Activated CD8-positive, alpha-beta memory T cell treated with anti-CD3 and anti-CD28 coated beads, Interleukin-2, amount 50 U/mL, for 24 hours (primary cell): ENCODE data around the gene PTPRD.
"Not testable (repeated sequence)": the region's sequence is repeated elsewhere in the genome, so short reads cannot be mapped to it uniquely, and the experiment has no call there.

Source experiments
- DNase-seq: peaks from one replicate; pipeline ENCODE4 v3.0.0-alpha.2; 2020; ENCODE audit errors: extremely low read depth

The PTPRD gene

DNA sequence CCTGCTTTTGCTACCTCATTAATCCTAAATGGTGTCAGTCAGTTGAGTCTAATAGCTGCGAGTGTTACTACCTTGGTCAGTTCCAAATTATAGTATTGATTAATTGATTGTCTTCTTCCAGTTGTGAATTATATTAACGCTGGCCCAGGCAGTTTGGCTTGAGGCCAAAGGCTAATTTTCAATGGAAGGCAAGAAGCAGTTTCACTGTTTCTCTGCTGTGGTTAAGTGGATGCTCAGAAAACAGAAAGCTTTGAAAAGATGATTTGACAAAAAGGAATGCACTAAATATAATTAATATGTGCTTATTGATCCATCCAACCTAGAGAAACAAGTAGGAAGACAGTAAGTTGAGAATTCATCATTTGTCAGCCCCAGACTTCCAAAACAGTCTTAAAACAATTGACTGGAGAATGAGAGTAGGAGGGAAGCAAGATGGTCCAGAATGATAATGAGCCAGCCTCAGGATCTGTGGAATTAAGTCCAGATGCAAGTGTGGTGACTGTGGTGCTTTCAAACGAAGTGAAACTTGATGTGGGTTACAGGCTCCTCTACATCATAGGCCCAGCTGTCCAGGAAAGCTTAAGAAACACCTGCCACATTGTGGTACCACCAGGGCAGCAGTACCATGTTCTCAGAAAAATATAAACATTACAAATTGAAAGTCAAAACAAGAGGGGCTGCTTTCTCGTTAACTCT, 1442.2 kb downstream of the PTPRD start:
- DNase-seq = no peak

DNA sequence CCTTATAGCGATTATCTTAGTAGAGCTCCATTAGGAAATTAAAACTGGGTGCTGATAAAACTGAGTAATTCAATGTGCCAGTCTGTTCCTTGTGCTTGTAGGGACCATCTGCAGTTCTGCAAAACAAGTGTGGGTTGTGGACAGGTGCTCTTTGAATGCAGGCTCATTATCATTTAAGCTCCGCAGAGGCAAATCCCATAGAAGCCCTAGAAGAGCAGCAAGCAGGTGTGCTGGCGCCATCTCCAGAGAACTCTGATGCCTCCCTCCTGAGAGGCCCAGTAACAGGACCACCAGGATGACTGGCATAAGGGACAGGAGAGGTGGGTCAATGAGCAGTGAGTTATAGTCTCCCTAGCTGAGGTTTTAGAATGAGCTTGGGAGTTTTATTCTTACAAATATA, 1470.8 kb downstream of the PTPRD start:
- DNase-seq = no peak

DNA sequence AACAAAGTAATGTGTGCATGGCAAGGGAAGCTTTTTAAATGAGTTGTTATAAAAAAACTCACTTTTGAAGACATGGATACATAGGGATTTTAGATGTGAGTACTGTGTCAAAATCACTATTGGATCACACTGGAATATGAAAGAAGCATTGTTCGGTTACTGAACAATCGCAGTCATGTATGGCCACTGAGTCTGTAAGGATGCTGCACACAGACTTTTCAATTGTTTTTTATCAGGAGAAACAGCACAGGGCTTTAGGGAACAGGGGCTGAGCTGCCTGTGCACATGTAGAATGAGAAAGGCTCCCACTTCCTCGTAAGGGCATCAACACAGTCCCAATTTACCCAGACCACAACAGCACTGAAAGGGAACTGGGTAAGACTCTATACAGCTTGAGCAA, 1479.3 kb downstream of the PTPRD start:
- DNase-seq = no peak

DNA sequence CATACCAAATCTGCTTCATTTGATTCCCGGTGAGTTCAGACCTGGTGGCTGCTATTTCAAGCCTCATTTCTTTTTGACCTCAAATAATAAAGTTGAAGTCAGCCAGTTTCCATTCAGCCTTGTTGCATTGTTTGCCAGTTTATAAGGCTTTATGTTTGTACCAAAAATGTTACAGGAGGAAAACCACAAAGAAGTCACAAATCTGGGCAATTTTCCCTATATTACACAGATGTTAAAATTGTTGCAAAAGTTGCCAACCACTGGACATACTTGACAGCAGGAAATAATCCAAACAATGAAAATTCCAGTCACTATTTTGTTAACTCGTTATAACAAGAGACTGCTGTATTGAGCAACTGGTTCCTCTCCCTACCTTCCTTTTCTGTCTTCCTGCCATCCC, 1488.2 kb downstream of the PTPRD start:
- DNase-seq = no peak

DNA sequence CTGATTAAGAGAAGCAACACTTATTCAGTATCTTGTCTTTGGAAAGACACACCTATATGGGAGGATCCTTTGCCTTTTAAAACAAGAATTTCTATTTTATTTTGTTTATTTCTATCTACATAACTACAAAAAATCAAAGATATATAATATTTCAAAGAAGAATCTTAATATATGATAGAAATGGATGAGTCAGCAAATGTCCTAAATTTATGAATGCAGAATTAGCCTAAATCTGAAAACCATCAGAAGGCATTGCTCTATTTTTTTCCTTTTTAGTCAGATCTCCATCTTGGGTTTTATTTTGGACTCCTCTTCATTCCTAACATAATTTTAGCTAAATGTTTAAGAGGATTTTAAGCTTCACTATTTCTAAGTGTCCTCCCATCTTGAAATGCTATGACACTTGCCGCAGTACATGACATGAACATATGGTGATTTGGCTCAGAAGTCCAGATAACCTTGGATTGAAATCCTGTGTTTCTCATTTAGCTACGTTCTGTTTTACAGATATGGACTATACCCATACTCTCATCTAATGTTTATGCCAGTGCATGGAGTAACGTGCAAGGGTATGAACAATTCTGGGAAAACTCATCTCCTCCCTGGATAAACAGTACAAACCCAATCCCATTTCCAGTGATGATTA, 1490.4 kb downstream of the PTPRD start:
- no peak for DNase-seq

DNA sequence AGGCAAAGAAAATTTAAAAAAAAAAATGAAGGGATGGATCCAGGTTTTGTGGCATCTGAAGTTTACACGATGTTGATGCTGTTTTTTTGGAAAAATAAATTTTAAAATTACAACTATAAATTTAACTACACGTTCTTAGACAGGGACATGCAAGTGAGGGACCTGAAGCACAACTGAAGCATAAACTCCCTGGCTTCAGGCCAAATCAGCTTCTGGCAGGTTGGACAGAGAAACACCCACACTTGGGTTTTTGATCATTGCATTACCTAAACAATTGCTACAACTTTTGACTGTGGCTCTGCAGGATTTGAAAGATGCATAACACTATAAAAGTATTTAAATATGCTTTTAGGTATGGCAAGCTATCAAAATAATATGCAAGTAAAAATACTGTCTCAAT, 1494.9 kb downstream of the PTPRD start:
- DNase-seq = no peak

DNA sequence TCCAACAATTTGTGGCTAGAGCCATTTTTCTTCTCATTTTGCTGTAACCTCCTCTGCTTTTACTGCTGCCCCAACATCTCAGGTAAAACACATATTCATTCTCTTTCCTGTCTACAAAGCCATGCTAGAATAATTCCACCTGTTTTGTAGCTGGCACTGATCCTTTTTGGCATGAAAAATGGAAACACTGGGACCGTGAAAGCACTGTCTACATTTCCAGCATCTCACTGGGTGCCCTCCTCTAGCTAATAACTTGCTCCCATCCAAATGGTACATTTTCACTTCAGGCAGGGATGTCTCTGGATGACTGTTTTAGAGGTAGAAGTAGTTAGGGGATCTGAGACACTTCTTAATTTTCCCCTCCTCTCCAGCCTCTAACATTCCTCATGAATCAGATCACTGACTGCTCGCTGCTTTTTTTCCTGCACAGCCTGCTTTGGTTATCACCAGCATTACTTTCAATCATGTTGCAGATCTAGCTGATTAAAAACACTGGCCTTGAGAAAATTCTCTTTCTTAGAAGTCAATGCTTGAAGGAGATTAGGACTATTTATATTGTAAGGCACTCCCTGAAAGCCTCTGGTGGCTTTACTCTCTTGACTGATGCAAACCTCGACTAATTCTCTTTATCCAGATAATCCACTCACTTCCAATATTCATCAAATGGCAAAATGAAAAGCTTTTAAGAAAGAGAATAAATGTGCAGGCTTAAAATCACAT, 1500.6 kb downstream of the PTPRD start:
- DNase-seq = no peak

DNA sequence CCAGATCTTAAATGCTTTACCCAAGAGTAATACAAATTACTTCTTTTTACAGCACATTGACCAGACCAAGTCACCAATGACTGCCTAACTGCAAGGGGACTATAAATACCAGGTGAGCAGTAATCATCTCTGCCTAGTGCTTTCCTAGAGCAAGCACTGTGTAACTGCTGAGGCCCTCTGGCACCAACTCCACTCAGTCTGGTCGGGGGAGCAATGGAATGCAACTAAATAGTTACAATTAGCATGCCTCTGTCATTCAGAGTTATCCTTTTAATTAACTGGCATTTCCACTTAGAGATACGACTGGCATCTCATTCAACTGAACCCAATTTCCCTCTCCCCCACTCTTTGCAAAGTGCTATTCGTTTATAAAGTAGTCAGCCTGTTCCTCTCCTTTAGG, 1504.2 kb downstream of the PTPRD start:
- DNase-seq = no peak

DNA sequence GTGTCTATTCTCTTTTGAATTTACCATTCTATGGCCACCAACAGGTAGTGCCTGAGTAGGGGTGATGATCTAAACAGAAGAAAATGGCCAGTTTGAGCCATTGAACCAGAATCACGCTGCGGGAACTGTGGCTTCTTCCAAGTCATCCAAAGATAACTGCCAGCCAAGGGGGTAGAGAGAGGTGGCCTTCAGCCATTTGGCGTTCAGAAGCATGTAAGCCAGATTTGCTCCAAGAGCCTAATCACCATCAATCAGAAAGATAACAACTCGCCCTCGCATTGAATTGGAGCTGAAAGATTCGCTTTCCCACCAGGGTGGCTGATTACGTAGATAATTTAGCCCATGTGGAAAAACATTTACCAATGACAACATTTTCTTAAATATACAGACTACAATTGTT, 1510.5 kb downstream of the PTPRD start:
- no peak for DNase-seq

DNA sequence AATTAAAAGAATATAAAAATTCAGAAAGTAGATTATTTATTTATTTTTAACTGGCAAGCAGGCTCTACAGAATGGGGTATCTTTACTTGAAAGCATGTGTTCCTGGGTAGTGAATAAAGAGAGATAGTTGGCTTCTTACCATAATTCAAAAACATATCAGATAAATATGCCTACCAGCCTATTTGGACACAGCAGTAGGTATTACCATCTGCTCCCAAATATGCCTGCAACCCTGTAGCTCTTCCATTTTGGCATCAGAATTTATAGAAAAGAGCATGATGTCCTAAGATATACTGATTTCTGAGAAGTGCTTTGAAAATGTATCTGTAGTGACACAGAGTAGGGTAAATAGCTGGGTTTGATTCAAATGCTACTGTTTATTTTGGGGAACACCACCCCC, 1512.7 kb downstream of the PTPRD start:
- no peak for DNase-seq

DNA sequence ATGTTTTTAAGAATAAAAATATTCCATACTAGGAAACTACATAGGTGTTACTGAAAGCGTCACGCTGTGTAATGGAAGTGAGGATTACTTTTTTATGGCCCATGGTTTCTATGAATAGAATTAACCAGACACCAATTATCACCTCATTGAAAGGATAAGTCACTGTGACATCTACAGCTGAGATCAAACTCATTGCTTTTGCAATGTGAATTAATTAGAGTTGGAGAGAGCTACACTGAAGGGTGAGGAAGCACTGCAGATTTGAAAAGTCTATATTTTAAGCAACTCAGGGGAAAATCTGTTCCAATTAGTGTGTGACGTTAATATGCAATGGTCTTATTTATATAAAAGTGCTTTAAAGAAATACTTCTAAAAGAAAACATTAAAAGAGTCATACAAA, 1513.2 kb downstream of the PTPRD start:
- no peak for DNase-seq

DNA sequence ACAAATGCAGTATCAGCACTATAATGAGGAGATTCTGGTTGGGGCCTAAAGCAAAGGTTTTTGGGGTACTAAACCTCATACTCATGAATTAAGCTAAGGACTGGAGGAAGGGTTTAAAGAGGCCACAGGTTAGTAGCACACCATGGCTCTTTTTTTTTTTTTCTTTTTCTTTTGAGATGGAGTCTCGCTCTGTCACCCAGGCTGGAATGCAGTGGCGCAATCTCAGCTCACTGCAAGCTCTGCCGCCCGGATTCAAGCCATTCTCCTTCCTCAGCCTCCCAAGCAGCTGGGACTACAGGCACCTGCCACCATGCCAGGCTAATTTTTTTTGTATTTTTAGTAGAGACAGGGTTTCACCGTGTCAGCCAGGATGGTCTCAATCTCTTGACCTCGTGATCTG, 1515.5 kb downstream of the PTPRD start:
- not testable (repeated sequence) for DNase-seq

DNA sequence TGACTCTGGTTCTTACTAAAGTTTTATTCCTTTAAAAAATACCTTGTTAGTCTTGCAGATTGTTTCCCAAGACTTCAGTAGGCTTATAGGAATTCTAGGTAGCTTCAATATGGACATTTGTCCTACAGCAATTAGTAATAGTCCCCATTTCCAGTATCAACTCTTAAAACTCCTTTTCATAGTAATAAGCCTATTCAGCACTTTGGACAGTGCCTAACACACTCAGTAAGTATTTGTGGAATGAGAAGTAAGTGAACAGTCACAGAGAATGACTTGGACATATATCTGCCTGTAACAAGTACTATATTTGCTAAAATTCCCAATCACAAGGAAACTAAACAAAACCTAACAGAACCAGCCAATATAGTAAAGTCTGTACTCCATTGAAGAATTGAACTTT, 1521.4 kb downstream of the PTPRD start:
- DNase-seq = no peak

DNA sequence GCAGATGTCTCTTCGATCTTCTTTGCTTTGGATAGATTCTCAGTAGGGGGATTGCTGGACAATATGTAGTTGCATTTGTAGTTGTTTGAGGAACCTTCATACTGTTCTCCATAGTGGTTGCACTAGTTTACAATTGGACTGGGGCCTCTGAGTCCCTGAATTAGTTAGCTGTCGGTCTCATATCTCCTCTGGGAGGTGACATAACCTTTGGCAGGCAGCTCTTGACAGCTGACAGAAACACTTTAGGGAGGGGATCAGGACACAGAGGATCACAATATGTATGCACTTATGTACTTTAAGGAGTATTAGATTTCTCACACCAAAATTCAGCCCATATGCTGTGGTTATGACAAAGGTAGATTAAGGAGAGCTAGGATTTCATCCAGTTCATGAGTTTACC, 1533.3 kb downstream of the PTPRD start:
- DNase-seq = no peak

DNA sequence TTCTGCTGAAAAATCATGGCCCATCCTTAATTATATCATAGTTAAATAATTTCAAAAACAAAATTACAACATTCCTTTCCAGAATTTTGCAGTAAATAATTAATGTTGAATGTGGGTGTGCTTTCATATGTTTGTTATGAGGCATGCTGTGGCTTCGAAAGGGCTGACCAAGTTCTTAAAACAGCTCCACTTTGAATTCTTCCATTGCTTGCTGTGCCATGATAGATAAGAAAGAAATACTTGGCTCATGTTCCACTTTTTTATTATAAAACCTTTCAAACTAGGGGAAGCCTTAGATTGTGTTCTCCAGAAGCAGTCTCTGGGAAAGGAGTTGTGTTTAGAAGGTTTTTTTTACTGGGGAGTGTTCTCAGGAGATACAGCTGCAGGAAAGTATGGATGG, 1534.5 kb downstream of the PTPRD start:
- DNase-seq = no peak

DNA sequence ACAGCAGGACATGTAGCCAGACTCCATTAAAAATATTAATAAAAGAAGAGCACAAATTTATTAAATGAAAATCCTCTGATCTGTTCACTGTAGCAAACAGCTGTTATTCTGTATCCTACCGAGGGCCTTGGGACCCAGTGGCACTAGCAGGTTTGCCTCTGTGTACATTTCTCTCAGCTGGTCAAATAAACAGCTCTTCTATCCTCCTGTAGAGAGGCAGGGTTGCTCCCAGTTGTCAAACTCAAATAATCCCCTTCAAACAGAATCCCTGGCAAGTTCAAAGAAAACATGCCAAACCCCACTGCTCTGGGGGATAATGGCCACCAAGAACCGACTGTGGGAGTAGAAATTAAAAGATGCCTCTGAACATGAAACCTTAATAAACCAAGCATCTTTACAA, 1551.2 kb downstream of the PTPRD start:
- DNase-seq = no peak

DNA sequence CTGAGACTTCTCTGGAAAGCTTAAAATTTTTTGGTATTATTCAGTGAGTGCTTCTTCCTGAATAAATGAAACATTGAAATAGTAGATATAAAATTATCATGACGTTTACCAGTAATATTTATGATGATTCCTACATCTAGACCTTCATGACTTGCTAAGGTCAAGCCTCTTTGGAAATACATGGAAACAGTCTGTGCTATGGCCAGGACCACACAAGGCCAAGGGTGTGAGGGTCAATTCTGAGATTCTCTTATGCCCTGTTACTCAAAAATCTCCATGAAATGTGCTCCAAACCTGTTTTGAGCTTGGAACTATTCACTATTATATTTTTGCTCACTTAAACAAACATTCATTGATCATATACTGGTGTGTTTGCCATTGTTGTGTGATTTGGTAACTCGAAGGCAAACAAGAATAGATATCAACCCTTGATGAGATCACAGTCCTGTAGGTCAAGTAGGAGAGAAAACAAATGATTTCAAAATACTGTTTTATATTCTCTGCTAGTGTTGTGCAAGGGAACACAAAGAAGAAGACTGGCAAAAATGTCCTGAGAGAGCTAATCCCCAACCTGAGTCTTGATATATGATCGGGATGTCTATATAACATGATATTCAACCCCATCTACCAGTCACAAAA, 1558.3 kb downstream of the PTPRD start:
- no peak for DNase-seq

DNA sequence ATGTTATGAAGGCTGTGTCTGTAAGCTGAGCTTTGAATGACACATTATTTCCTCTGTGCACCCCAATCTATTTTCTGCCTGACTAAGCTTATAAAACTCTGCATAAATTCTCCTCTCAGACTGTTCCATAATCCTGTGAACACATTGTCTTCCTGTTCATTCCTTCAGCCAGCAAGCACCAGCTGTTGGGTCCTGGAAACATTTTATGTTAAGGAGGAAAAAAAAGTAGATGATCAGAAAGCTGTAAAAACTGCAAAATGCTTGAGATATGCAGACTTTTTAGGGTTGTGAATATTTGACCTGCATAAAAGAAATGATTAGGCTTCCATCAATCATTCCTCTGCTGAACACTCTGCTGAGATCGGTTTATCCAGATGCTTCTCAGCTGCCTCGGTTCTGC, 1567.2 kb downstream of the PTPRD start:
- DNase-seq = no peak

DNA sequence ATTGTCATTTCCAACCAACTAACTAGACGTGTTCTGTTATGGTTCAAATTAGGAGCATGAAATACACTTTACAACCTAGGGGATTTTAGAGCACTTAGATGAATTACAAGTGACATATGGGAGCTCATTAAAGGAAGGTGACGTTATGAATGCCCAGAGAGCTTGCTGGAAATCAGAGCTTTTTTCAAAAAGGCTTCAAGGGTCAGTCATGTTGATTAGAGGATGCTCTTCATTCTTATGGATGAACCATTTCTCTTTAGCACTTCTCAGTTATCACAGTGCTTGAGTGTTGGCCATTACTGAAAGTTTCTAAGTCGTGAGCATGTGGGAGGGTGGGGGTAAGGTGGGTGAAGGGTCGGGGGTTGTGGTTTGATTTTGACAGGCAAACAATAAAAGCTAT, 1567.7 kb downstream of the PTPRD start:
- no peak for DNase-seq

DNA sequence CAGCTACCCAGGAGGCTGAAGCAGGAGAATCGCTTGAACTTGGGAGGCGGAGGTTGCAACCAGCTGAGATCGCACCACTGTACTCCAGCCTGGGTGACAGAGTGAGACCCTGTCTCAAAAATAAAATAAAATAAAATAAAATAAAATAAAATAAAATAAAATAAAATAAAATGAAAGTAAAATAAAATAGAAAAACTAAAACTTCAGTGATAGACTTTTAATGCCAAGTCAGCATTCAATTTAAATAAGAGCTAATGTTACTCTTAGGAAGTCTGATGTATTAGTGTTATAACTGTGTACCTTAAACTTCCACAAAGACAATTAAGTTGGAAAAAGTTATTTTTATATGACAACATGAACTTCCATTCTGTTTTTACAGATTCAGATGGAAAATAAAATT, 1569.0 kb downstream of the PTPRD start:
- DNase-seq = not testable (repeated sequence)

DNA sequence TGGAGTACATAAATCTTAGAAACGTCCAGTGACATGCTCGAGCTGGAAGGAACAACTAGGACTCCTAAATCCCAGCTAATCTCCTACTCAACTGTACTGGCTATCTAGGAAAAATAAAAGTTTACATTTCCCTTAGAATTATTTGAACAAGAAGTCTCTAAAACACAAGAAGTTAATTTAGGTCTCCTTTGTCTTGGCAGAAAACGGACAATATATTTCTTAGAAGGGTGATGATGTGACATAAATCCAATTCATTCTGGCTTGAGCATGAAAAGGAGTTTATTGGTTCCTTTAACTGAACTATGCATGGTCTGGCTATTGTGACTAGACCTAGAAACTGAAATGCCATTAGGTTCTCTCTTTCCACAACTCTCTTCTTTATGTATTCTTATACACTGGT, 1571.0 kb downstream of the PTPRD start:
- no peak for DNase-seq

DNA sequence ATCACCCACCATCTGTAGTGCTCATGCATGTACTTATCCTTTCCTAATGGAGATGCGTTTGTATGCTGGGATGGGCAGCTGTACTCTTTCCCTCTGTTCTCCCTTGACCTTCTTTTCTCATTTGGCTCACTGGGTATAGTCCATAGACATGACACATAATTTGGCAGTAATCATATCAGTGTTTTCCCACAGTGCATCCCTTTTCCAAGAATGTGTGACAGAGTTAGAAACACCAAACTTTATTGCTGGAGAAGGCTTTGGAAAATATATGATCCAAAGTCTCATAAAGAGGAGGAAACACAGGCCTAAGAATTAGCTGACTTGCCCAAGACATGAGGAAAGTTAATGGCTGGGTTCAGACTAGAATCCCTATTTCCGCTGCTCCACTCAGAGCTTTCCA, 1579.8 kb downstream of the PTPRD start:
- no peak for DNase-seq

DNA sequence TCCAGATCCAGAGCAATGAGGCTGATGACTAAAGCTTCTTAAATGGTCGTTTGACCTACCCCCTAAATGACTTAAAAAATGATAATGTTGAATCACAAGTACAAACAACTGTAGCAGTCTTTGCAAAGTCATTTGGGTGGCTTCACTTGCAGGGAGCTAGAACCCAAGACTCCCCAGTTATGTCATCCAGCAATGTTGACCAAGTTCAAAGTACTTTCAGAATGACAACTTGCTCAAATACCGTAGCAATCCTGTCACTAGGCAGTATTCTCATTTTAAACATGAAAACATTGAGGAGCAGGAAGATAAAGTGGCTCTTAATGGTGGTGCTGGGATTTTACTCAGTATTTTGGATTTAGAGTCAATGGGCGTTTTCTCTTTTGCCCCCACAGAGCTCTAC, 1596.2 kb downstream of the PTPRD start:
- DNase-seq = no peak
